ENCODE measurements around the gene SLC36A1. TPM values are rescaled to one million over a fixed set of nuclear protein-coding genes. Genes with fewer than 3 reads are reported as not detected.

Gene SLC36A1
- total RNA-seq, 2 experiments from 2014 or later: 11.6 to 12.1 TPM

- no peak for DNase-seq (ENCODE audit: low spot score)
- POLR2A ChIA-PET: no interaction called here
- TF ChIP-seq EZH2phosphoT487 (IDR thresholded peaks at IDR 0.05; ENCODE audit: borderline replicate concordance, low read depth, low read length) (no peak), CTCF (conservative IDR thresholded peaks at IDR 0.05; ENCODE audit: low read length) (no peak)
Measured at GRCh38 chr5:151456321-151456940, 9.0 kb downstream of the SLC36A1 start.

DNA sequence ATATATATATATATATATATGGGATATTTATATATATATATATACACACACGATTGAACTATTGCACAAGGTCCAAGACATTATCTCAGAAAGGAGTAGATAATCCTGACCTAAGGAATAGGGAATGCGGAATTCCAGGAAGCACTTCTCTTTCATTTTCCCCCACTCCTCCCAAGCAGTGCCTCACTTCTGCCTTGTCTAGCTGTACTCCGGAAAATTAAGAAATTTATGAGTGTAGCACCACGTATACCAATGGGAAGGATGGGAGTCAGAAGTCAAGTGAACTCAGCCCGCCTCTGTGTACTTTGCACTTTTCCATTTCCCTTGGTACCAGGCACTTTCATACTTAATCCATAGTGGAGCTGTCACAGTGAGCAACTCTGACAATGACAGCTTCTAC is 10.9 kb downstream of the SLC36A1 start:
- ChIA-PET POLR2A (interaction anchor here (1.5 to 2.5 kb wide), 2 partner anchors 10 to 12 kb away, joined by 6 to 16 read pairs; partner anchors contain the start of gene SLC36A1), CTCF (ENCODE audit: unreplicated experiment) (no interaction called here)
- no peak overlapping the region for H3K4me2 ChIP-seq (ENCODE audit: low read length)
- peaks cover 4% of the 10 kb centered on the region; the same call in 1 of the 2 replicates for H3K36me3 ChIP-seq (ENCODE audit: insufficient read depth, low read length)
- no peak overlapping the region for H3K27ac ChIP-seq (ENCODE audit: low read depth, low read length, poor library complexity, severe bottlenecking)
- no TSS peak for BruUV-seq (replicated peaks)
- H3K4me1 ChIP-seq (ENCODE audit: insufficient read depth, low read length, poor library complexity, severe bottlenecking): no peaks in the 10 kb centered on the region
- intact Hi-C loops (cut with micrococcal nuclease; ENCODE audit: unreplicated experiment): no loop called here
- no peaks in the 10 kb centered on the region for H3K79me2 ChIP-seq (ENCODE audit: insufficient read depth, low read depth, low read length)
- no peak overlapping the region for H3K4me3 ChIP-seq (ENCODE audit: low read depth, low read length, poor library complexity, severe bottlenecking)
- no peaks in the 10 kb centered on the region for H3K9me3 ChIP-seq (ENCODE audit: low read length)
- H4K20me1 ChIP-seq (ENCODE audit: insufficient read depth, low read length): no peaks in the 10 kb centered on the region
- H2AFZ ChIP-seq (ENCODE audit: low read length): no peak overlapping the region
- no peak for DNase-seq (ENCODE audit: low spot score)
- no peaks in the 10 kb centered on the region for H3K9me2 ChIP-seq (ENCODE audit: insufficient read depth, low read length)
- TF ChIP-seq EZH2phosphoT487 (IDR thresholded peaks at IDR 0.05; ENCODE audit: borderline replicate concordance, low read depth, low read length) (no peak), CTCF (conservative IDR thresholded peaks at IDR 0.05; ENCODE audit: low read length) (no peak)

More at GRCh38 chr5:151456321-151456940, 9.0 kb downstream of the SLC36A1 start:
- Histone ChIP-seq H3K4me1 (ENCODE audit: insufficient read depth, low read length, poor library complexity, severe bottlenecking) (no peaks in the 10 kb centered on the region), H3K4me3 (ENCODE audit: low read depth, low read length, poor library complexity, severe bottlenecking) (no peak overlapping the region), H4K20me1 (ENCODE audit: insufficient read depth, low read length) (no peaks in the 10 kb centered on the region), H3K4me2 (ENCODE audit: low read length) (no peak overlapping the region), H3K9me2 (ENCODE audit: insufficient read depth, low read length) (no peaks in the 10 kb centered on the region), H3K9me3 (ENCODE audit: low read length) (no peaks in the 10 kb centered on the region), H2AFZ (ENCODE audit: low read length) (no peak overlapping the region), H3K36me3 (ENCODE audit: insufficient read depth, low read length) (no peaks in the 10 kb centered on the region), H3K79me2 (ENCODE audit: insufficient read depth, low read depth, low read length) (no peaks in the 10 kb centered on the region), H3K27ac (ENCODE audit: low read depth, low read length, poor library complexity, severe bottlenecking) (no peak overlapping the region)
- intact Hi-C loops (cut with micrococcal nuclease; ENCODE audit: unreplicated experiment): no loop called here
- CTCF ChIA-PET (ENCODE audit: unreplicated experiment): no interaction called here
- no TSS peak for BruUV-seq (replicated peaks)

DNA sequence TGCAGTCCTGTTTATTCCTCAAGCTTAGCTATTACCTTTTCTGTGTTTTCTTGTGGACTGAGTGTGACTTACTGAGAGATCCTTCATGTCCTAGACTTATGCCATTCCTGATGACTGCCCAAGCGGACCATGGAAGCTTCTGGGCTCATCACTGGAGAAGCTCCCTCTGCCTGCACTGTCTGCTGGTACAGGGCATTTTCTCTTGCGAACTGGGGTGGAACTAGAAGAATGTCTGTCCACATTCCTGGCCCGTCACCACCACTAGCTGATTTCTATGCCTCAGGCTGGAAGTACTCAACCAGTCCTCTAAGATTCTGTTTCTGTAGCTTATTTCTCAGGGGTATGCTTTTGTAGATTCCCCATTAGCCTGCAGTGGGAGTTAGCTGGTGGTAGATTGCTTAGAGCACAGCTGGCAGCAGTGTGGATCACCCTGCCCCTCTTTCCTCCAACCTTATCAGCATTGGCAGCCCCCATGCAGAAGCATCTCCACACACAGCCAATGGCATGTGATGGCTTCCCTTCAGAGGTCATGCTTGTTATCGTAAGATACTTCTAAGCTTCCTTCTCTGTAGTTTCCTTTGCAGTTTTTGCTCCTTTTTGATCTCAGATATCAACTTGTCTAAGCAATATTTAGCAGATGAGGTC is 12.4 kb downstream of the SLC36A1 start:
- ChIA-PET CTCF (ENCODE audit: unreplicated experiment) (no interaction called here), POLR2A (interaction anchor here (1.5 to 2.5 kb wide), 2 partner anchors 11 to 14 kb away, joined by 6 to 16 read pairs; partner anchors contain the start of gene SLC36A1)
- H4K20me1 ChIP-seq (ENCODE audit: insufficient read depth, low read length): no peaks in the 10 kb centered on the region
- peaks cover 13% of the 10 kb centered on the region; the same call in 1 of the 2 replicates for H3K36me3 ChIP-seq (ENCODE audit: insufficient read depth, low read length)
- H3K9me3 ChIP-seq (ENCODE audit: low read length): no peaks in the 10 kb centered on the region
- DNase-seq (ENCODE audit: low spot score): no peak
- TF ChIP-seq EZH2phosphoT487 (IDR thresholded peaks at IDR 0.05; ENCODE audit: borderline replicate concordance, low read depth, low read length) (no peak), CTCF (conservative IDR thresholded peaks at IDR 0.05; ENCODE audit: low read length) (no peak)
- no peak overlapping the region for H3K27ac ChIP-seq (ENCODE audit: low read depth, low read length, poor library complexity, severe bottlenecking)
- no peak overlapping the region for H3K4me3 ChIP-seq (ENCODE audit: low read depth, low read length, poor library complexity, severe bottlenecking)
- no peaks in the 10 kb centered on the region for H3K9me2 ChIP-seq (ENCODE audit: insufficient read depth, low read length)
- H3K79me2 ChIP-seq (ENCODE audit: insufficient read depth, low read depth, low read length): no peaks in the 10 kb centered on the region
- H3K4me2 ChIP-seq (ENCODE audit: low read length): no peak overlapping the region
- no peak overlapping the region for H2AFZ ChIP-seq (ENCODE audit: low read length)
- no peaks in the 10 kb centered on the region for H3K4me1 ChIP-seq (ENCODE audit: insufficient read depth, low read length, poor library complexity, severe bottlenecking)
- no TSS peak for BruUV-seq (replicated peaks)
- intact Hi-C loops (cut with micrococcal nuclease; ENCODE audit: unreplicated experiment): no loop called here
